NCI-H446 treated with DMSO at 0.1 percent for 48 hours (cell line): ENCODE measurements around the gene ZNF536.
"Not testable (repeated sequence)": the region's sequence is repeated elsewhere in the genome, so short reads cannot be mapped to it uniquely, and the experiment has no call there.

Experiments
- DNase-seq: peaks from one replicate; lab custom pipeline; 2025; lab: John Stamatoyannopoulos, UW

The ZNF536 gene

GRCh38 chr19:30341611-30342201 lies 30.5 kb upstream of the ZNF536 start:
- no peak for DNase-seq

GRCh38 chr19:30342901-30343300 lies 29.3 kb upstream of the ZNF536 start:
- DNase-seq, result no peak

- no peak for DNase-seq
Observed at GRCh38 chr19:30344446-30345425, 27.4 kb upstream of the ZNF536 start.

GRCh38 chr19:30345686-30346085 lies 26.5 kb upstream of the ZNF536 start:
- no peak for DNase-seq

- DNase-seq, result not testable (repeated sequence)
Observed at GRCh38 chr19:30346468-30346867, 25.7 kb upstream of the ZNF536 start.

- no peak for DNase-seq
Observed at GRCh38 chr19:30349131-30349730, 23.0 kb upstream of the ZNF536 start.

GRCh38 chr19:30350692-30351663 lies 21.2 kb upstream of the ZNF536 start:
- no peak for DNase-seq

GRCh38 chr19:30351774-30352173 lies 20.4 kb upstream of the ZNF536 start:
- no peak for DNase-seq

GRCh38 chr19:30353394-30353945 lies 18.7 kb upstream of the ZNF536 start:
- DNase-seq, result no peak

GRCh38 chr19:30355586-30355985 lies 16.6 kb upstream of the ZNF536 start:
- no peak for DNase-seq

- DNase-seq, result no peak
Observed at GRCh38 chr19:30356951-30357579, 15.1 kb upstream of the ZNF536 start.

GRCh38 chr19:30357580-30357954 lies 14.6 kb upstream of the ZNF536 start:
- DNase-seq, result no peak

- no peak for DNase-seq
Observed at GRCh38 chr19:30358319-30358718, 13.9 kb upstream of the ZNF536 start.

GRCh38 chr19:30358821-30359580 lies 13.2 kb upstream of the ZNF536 start:
- no peak for DNase-seq

GRCh38 chr19:30359936-30360335 lies 12.2 kb upstream of the ZNF536 start:
- DNase-seq, result no peak

- no peak for DNase-seq
Observed at GRCh38 chr19:30360376-30361106, 11.6 kb upstream of the ZNF536 start.

GRCh38 chr19:30361107-30361447 lies 11.1 kb upstream of the ZNF536 start:
- no peak for DNase-seq

GRCh38 chr19:30361721-30362120 lies 10.5 kb upstream of the ZNF536 start:
- no peak for DNase-seq

GRCh38 chr19:30362156-30362754 lies 9.9 kb upstream of the ZNF536 start:
- DNase-seq, result no peak
